C4-2B (cell line): Measurements from ENCODE around the gene CCL14.

Source experiments
- ZFX ChIP-seq: fragments of 450-650 bp; IDR thresholded peaks from 2 replicates; pipeline ENCODE4 v1.6.1; 2017
- TF ChIP-seq, protein P1 (sequence below): fragments of 450-650 bp; conservative IDR thresholded peaks from 2 replicates; pipeline ENCODE4 v1.5.1; 2017; ENCODE audit warnings: mild to moderate bottlenecking

DNA sequence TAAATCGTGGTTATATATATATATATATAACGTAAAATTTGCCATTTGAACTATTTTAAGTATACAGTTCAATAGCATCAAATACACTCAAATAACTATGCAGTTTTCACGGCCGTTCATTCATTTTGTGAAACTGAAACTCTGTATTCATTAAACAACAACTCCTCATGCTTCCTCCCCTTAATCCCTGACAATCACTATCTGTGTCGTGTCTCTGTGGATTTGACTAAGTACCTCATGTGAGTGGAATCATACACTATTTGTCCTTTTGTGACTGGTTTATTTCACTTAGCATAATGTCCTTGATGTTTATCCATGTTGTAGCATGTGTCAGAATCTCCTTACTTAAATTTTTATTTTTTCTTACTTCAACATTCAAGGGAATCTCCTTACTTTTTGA lies 28.4 kb upstream of the CCL14 start:
- TF ChIP-seq, protein P1, sequence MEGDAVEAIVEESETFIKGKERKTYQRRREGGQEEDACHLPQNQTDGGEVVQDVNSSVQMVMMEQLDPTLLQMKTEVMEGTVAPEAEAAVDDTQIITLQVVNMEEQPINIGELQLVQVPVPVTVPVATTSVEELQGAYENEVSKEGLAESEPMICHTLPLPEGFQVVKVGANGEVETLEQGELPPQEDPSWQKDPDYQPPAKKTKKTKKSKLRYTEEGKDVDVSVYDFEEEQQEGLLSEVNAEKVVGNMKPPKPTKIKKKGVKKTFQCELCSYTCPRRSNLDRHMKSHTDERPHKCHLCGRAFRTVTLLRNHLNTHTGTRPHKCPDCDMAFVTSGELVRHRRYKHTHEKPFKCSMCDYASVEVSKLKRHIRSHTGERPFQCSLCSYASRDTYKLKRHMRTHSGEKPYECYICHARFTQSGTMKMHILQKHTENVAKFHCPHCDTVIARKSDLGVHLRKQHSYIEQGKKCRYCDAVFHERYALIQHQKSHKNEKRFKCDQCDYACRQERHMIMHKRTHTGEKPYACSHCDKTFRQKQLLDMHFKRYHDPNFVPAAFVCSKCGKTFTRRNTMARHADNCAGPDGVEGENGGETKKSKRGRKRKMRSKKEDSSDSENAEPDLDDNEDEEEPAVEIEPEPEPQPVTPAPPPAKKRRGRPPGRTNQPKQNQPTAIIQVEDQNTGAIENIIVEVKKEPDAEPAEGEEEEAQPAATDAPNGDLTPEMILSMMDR = no peak
- no peak for TF ChIP-seq ZFX
